Sigmoid colon (tissue), 7 donors: ENCODE results near the gene HBS1L. TPM values are rescaled to one million over a fixed set of nuclear protein-coding genes. Genes with fewer than 3 reads are reported as not detected.

ENCODE experiments used
- DNase-seq: peaks from one replicate; pipeline ENCODE4 v3.0.0-alpha.2; 2019
- H3K27ac ChIP-seq, 4 donors: fragments of 200-600 bp; sonication (generic); one replicate each; pipeline ENCODE4 v1.5.1; 2016 to 2019; ENCODE audit warnings: mild to moderate bottlenecking in 1 of 4
- H3K27me3 ChIP-seq, 3 donors: fragments of 200-600 bp; sonication (generic); one replicate each; pipeline ENCODE4 v1.5.1; 2019; ENCODE audit warnings: mild to moderate bottlenecking in 1 of 3
- H3K36me3 ChIP-seq, 4 donors: fragments of 200-600 bp; sonication (generic); one replicate each; pipeline ENCODE4 v1.5.1; 2016 to 2019
- H3K4me1 ChIP-seq, 4 donors: fragments of 200-600 bp; sonication (generic); one replicate each; pipeline ENCODE4 v1.5.1; 2017 to 2019
- H3K4me3 ChIP-seq, 4 donors: fragments of 200-600 bp; sonication (generic); one replicate each; pipeline ENCODE4 v1.5.1; 2017 to 2019; ENCODE audit warnings: mild to moderate bottlenecking in 2 of 4, moderate library complexity in 1 of 4
- H3K9me3 ChIP-seq, 4 donors: fragments of 200-600 bp in 3 of 4; sonication (generic) in 3 of 4; one replicate each; pipeline versions ENCODE4 v1.5.1 to v1.6.1; 2013 to 2019
- CTCF ChIP-seq, 4 experiments: fragments of 450-650 bp in 3 of 4; fragments of 200-600 bp in 1 of 4; IDR thresholded peaks; one replicate each; pipeline ENCODE4 v1.5.1; 2016 to 2019; ENCODE audit warnings: antibody characterized with exemption in 4 of 4, mild to moderate bottlenecking in 3 of 4, moderate library complexity in 2 of 4
- EP300 ChIP-seq, 4 donors: sonication (generic); formaldehyde crosslinking; IDR thresholded peaks; one replicate each; pipeline ENCODE4 v1.6.1; 2017; ENCODE audit warnings: antibody characterized with exemption in 4 of 4
- POLR2A ChIP-seq, 2 donors: fragments of 450-650 bp; IDR thresholded peaks; one replicate each; pipeline ENCODE4 v1.6.1; 2016; ENCODE audit warnings: antibody characterized with exemption in 2 of 2, mild to moderate bottlenecking in 2 of 2, moderate library complexity in 2 of 2
- POLR2AphosphoS5 ChIP-seq, 4 donors: sonication (generic); formaldehyde crosslinking; IDR thresholded peaks; one replicate each; pipeline ENCODE4 v1.6.1; 2017; ENCODE audit warnings: antibody characterized with exemption in 4 of 4
- WGBS, 2 donors: extraction: QIAGEN DNeasy Blood & Tissue Kit; methylation state at CpG; one replicate each; pipeline ENCODE4 v1.1.7; 2013; 5-methylcytosine and 5-hydroxymethylcytosine counted together
- intact Hi-C: fragments of 100-400 bp; cut with DNase I; formaldehyde crosslinking; loops from one replicate; pipeline ENCODE4 v1.15.1; 2023
- polyA plus RNA-seq, 3 donors: library from polyadenylated mRNA; stranded (reverse); fragments of 200-250 nt; gene quantifications; one replicate each; pipeline ENCODE4 v1.2.3, GENCODE V29; 2013
- total RNA-seq, 4 donors: library from RNA; depleted of rRNA; stranded (reverse); fragments of >200 nt; gene quantifications; one replicate each; pipeline ENCODE4 v1.1.0, GENCODE V29; 2016
- donor health status: healthy with polysubstance abuse.
- donor health status: Bipolar disorder and iron deficiency.
- donor health status: healthy.

Gene HBS1L
- total and polyA plus RNA-seq, 7 donors, result 14.4 to 61.9 (median 37.1) TPM

GRCh38 chr6:135095716-135096115 lies 41.1 kb upstream of the HBS1L start:
- Histone ChIP-seq H3K36me3 (no peaks in the 10 kb centered on the region), H3K9me3 (no peaks in the 10 kb centered on the region), H3K4me3 (no peak overlapping the region), H3K27me3 (no peaks in the 10 kb centered on the region), H3K27ac (no peak overlapping the region), H3K4me1 (no peaks in the 10 kb centered on the region)
- no peak for DNase-seq
- WGBS, 2 donors, result 82 to 86% methylated on average over 3 of the region's 3 CpGs
- intact Hi-C loops, result no loop called here
- TF ChIP-seq EP300 (IDR thresholded peaks at IDR 0.05), result no peak
- TF ChIP-seq POLR2AphosphoS5 (IDR thresholded peaks at IDR 0.05), result no peak
- TF ChIP-seq CTCF (IDR thresholded peaks at IDR 0.05), result no peak
- TF ChIP-seq POLR2A (IDR thresholded peaks at IDR 0.05), result no peak

- no peak for TF ChIP-seq CTCF (IDR thresholded peaks at IDR 0.05)
- no peak for TF ChIP-seq POLR2AphosphoS5 (IDR thresholded peaks at IDR 0.05)
- Histone ChIP-seq H3K9me3 (no peaks in the 10 kb centered on the region), H3K27me3 (no peaks in the 10 kb centered on the region), H3K27ac (no peak overlapping the region), H3K4me3 (no peak overlapping the region), H3K36me3 (no peaks in the 10 kb centered on the region), H3K4me1 (no peaks in the 10 kb centered on the region)
- no peak for DNase-seq
- 45 to 82% methylated on average over 1 of the region's 1 CpG for WGBS, 2 donors
- intact Hi-C loops, result no loop called here
These were observed 39.8 kb upstream of the HBS1L start for GRCh38 chr6:135094403-135094821.

- H3K9me3 ChIP-seq, result no peaks in the 10 kb centered on the region
- no peaks in the 10 kb centered on the region for H3K36me3 ChIP-seq
- no peaks in the 10 kb centered on the region for H3K27me3 ChIP-seq
- H3K4me3 ChIP-seq, result no peak overlapping the region
- DNase-seq, result no peak
- TF ChIP-seq EP300 (IDR thresholded peaks at IDR 0.05), result no peak
- TF ChIP-seq CTCF (IDR thresholded peaks at IDR 0.05), result no peak
- no peak for TF ChIP-seq POLR2A (IDR thresholded peaks at IDR 0.05)
- no peak for TF ChIP-seq POLR2AphosphoS5 (IDR thresholded peaks at IDR 0.05)
- intact Hi-C loops, result no loop called here
- H3K4me1 ChIP-seq, result no peaks in the 10 kb centered on the region
- WGBS, 2 donors, result 67 to 83% methylated on average over 5 of the region's 5 CpGs
- no peak overlapping the region for H3K27ac ChIP-seq
These were observed 39.0 kb upstream of the HBS1L start for GRCh38 chr6:135093578-135093977.

GRCh38 chr6:135092724-135093123 lies 38.1 kb upstream of the HBS1L start:
- intact Hi-C loops, result no loop called here
- no peak for DNase-seq
- 95 to 96% methylated on average over 3 of the region's 3 CpGs for WGBS, 2 donors
- no peaks in the 10 kb centered on the region for H3K4me1 ChIP-seq
- H3K9me3 ChIP-seq, result no peaks in the 10 kb centered on the region
- no peaks in the 10 kb centered on the region for H3K36me3 ChIP-seq
- TF ChIP-seq POLR2A (IDR thresholded peaks at IDR 0.05), result no peak
- TF ChIP-seq POLR2AphosphoS5 (IDR thresholded peaks at IDR 0.05), result no peak
- no peak for TF ChIP-seq CTCF (IDR thresholded peaks at IDR 0.05)
- no peak for TF ChIP-seq EP300 (IDR thresholded peaks at IDR 0.05)
- H3K27me3 ChIP-seq, result no peaks in the 10 kb centered on the region
- no peak overlapping the region for H3K4me3 ChIP-seq
- H3K27ac ChIP-seq, result no peak overlapping the region

GRCh38 chr6:135090819-135091218 lies 36.2 kb upstream of the HBS1L start:
- no peak for DNase-seq

More at GRCh38 chr6:135090819-135091218, 36.2 kb upstream of the HBS1L start:
- Histone ChIP-seq H3K27ac (no peak overlapping the region), H3K27me3 (no peaks in the 10 kb centered on the region), H3K4me1 (no peaks in the 10 kb centered on the region), H3K9me3 (no peaks in the 10 kb centered on the region), H3K4me3 (no peak overlapping the region), H3K36me3 (no peaks in the 10 kb centered on the region)
- WGBS, 2 donors, result 95 to 97% methylated on average over 2 of the region's 2 CpGs
- intact Hi-C loops, result no loop called here
- TF ChIP-seq POLR2AphosphoS5 (IDR thresholded peaks at IDR 0.05) (no peak), EP300 (IDR thresholded peaks at IDR 0.05) (no peak), CTCF (IDR thresholded peaks at IDR 0.05) (no peak), POLR2A (IDR thresholded peaks at IDR 0.05) (no peak)
